Uterus (tissue), 2 donors: ENCODE measurements around the gene KLHL3.

Experiments used
- POLR2A ChIP-seq, 2 donors: fragments of 450-650 bp; IDR thresholded peaks; one replicate each; pipeline ENCODE4 v1.6.1; 2016; ENCODE audit warnings: antibody characterized with exemption in 2 of 2, mild to moderate bottlenecking in 1 of 2, moderate library complexity in 1 of 2
- TF ChIP-seq, protein P1 (sequence below), 4 experiments: fragments of 200-600 bp in 2 of 4; fragments of 450-650 bp in 2 of 4; sonication (generic) in 2 of 4; IDR thresholded peaks; one replicate each; pipeline ENCODE4 v1.5.1; 2016 to 2019; ENCODE audit warnings: antibody characterized with exemption in 4 of 4, mild to moderate bottlenecking in 2 of 4, moderate library complexity in 1 of 4

DNA sequence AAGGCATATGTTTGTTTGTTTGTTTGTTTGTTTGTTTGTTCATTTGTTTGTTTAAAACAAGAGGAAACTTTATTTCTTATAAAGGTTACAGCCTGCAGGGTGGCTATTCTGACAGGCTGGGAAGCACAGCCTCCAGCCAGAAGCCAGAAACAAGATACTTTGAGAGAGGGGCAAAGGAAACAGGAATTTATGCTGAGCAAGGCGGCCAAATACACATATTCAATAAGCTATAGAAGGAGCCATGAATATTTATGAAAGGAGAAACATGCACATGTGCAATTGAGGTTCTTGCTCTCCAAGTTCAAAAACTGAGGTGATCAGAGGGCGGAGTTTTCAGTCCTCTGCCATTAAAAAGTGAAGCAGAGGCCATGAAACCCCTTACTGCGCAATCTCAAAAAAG lies 19.6 kb downstream of the KLHL3 start:
- TF ChIP-seq, protein P1, sequence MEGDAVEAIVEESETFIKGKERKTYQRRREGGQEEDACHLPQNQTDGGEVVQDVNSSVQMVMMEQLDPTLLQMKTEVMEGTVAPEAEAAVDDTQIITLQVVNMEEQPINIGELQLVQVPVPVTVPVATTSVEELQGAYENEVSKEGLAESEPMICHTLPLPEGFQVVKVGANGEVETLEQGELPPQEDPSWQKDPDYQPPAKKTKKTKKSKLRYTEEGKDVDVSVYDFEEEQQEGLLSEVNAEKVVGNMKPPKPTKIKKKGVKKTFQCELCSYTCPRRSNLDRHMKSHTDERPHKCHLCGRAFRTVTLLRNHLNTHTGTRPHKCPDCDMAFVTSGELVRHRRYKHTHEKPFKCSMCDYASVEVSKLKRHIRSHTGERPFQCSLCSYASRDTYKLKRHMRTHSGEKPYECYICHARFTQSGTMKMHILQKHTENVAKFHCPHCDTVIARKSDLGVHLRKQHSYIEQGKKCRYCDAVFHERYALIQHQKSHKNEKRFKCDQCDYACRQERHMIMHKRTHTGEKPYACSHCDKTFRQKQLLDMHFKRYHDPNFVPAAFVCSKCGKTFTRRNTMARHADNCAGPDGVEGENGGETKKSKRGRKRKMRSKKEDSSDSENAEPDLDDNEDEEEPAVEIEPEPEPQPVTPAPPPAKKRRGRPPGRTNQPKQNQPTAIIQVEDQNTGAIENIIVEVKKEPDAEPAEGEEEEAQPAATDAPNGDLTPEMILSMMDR (IDR thresholded peaks at IDR 0.05), result no peak
- no peak for TF ChIP-seq POLR2A (IDR thresholded peaks at IDR 0.05)
